SK-N-SH treated with all-trans-retinoic acid at 6 μM for 48 hours (cell line): ENCODE data around the gene RNGTT.
"Not testable (repeated sequence)": the region's sequence is repeated elsewhere in the genome, so short reads cannot be mapped to it uniquely, and the experiment has no call there.

Experiments used
- CSDC2 ChIP-seq: fragments of 250-450 bp; sonication (Bioruptor Pico); IDR thresholded peaks from 2 replicates; pipeline ENCODE4 v1.5.0; 2020; ENCODE audit warnings: mild to moderate bottlenecking, moderate library complexity
- CSRNP3 ChIP-seq: fragments of 250-450 bp; sonication (Bioruptor Pico); IDR thresholded peaks from 2 replicates; pipeline ENCODE4 v1.5.1; 2021; ENCODE audit warnings: mild to moderate bottlenecking, moderate library complexity
- ESRRG ChIP-seq: fragments of 250-450 bp; sonication (Bioruptor Pico); IDR thresholded peaks from 2 replicates; pipeline ENCODE4 v1.6.1; 2021; ENCODE audit warnings: mild to moderate bottlenecking
- ISL1 ChIP-seq: fragments of 250-450 bp; sonication (Bioruptor Pico); IDR thresholded peaks from 2 replicates; pipeline ENCODE4 v2.1.2; 2022; ENCODE audit warnings: mild to moderate bottlenecking, moderate library complexity
- PPARA ChIP-seq: fragments of 250-450 bp; sonication (Bioruptor Pico); IDR thresholded peaks from 2 replicates; pipeline ENCODE4 v1.5.0; 2020; ENCODE audit warnings: mild to moderate bottlenecking, borderline replicate concordance
- RARB ChIP-seq: fragments of 250-450 bp; sonication (Bioruptor Pico); IDR thresholded peaks from 2 replicates; pipeline ENCODE4 v1.8.0; 2021; ENCODE audit warnings: mild to moderate bottlenecking, moderate library complexity
- SNAI2 ChIP-seq: fragments of 250-450 bp; sonication (Bioruptor Pico); IDR thresholded peaks from 2 replicates; pipeline ENCODE4 v1.5.0; 2020; ENCODE audit warnings: mild to moderate bottlenecking, moderate library complexity
- ZC3H10 ChIP-seq: fragments of 250-450 bp; sonication (Bioruptor Pico); IDR thresholded peaks from 2 replicates; pipeline ENCODE4 v1.5.1; 2021; ENCODE audit warnings: mild to moderate bottlenecking, moderate library complexity
- TF ChIP-seq, protein P1 (sequence below): fragments of 250-450 bp; sonication (Bioruptor Pico); IDR thresholded peaks from 2 replicates; pipeline ENCODE4 v1.8.0; 2020; ENCODE audit warnings: mild to moderate bottlenecking, moderate library complexity, borderline replicate concordance

GRCh38 chr6:88726409-88726808, 237.0 kb downstream of the RNGTT start:
- not testable (repeated sequence) for TF ChIP-seq PPARA (CRISPR knock-in tag); SNAI2; ESRRG (CRISPR knock-in tag); RARB (CRISPR knock-in tag); ZC3H10 (CRISPR knock-in tag); ISL1 (CRISPR knock-in tag); CSDC2 (CRISPR knock-in tag); CSRNP3 (CRISPR knock-in tag)
- TF ChIP-seq, protein P1, sequence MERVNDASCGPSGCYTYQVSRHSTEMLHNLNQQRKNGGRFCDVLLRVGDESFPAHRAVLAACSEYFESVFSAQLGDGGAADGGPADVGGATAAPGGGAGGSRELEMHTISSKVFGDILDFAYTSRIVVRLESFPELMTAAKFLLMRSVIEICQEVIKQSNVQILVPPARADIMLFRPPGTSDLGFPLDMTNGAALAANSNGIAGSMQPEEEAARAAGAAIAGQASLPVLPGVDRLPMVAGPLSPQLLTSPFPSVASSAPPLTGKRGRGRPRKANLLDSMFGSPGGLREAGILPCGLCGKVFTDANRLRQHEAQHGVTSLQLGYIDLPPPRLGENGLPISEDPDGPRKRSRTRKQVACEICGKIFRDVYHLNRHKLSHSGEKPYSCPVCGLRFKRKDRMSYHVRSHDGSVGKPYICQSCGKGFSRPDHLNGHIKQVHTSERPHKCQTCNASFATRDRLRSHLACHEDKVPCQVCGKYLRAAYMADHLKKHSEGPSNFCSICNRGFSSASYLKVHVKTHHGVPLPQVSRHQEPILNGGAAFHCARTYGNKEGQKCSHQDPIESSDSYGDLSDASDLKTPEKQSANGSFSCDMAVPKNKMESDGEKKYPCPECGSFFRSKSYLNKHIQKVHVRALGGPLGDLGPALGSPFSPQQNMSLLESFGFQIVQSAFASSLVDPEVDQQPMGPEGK (CRISPR knock-in tag) = not testable (repeated sequence)
